Parietal lobe (tissue), 1 donor: Measurements from ENCODE around the gene TTC24. TPM values are rescaled to one million over a fixed set of nuclear protein-coding genes. Genes with fewer than 3 reads are reported as not detected.

Experiments used
- total RNA-seq: library from RNA; depleted of rRNA; stranded (reverse); fragments of >200 nt; gene quantifications from one replicate; pipeline ENCODE4 v1.2.3, GENCODE V29; 2014

Gene TTC24
- not detected for total RNA-seq

GRCh38 chr1:156579472-156579871 lies at the start of gene TTC24:
TSS of gene TTC24 (plus strand) at chr1:156579723. CDS start at chr1:156581365, 1,642 bp downstream.

DNA sequence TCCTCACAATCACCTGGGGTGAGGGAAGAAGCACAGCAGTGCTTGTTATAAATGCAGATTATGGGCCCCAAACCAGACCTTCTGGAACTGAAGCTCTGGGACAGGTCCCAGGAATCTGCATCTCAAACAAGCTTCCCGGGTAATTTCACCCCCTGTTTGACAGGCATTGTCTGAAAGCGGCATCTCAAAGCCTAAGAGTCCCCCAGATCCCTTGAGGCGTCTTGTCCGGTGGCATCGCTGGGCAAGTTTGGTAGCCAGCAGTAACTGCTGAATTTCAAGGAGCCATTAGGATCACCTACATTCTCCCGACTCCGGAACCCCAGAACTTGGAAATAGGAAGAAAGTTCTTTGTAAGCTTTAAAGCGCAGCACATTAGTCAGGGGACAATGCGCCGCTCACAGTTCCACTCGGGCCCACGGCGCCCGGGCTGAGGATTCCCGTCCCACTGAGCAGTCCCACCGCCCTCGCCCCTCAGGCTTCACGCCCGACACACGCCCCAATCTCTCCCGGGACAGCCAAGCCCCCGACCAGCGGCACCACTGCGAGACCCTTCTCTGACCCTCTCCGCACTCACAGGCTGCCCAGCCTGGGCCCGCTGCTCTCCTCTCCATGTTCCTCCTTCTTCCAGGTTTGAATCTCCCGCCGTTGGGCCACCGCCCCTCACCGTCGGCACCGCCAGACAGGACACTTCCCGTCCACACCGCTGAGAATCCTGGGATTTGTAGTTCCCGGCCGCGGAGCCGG lies 7.4 kb upstream of the TTC24 start, which contains the start of gene IQGAP3:
TSS of gene IQGAP3 (minus strand) at position 647 of the 744 bp plus-strand sequence. CDS start at position 611, 36 bp downstream.

DNA sequence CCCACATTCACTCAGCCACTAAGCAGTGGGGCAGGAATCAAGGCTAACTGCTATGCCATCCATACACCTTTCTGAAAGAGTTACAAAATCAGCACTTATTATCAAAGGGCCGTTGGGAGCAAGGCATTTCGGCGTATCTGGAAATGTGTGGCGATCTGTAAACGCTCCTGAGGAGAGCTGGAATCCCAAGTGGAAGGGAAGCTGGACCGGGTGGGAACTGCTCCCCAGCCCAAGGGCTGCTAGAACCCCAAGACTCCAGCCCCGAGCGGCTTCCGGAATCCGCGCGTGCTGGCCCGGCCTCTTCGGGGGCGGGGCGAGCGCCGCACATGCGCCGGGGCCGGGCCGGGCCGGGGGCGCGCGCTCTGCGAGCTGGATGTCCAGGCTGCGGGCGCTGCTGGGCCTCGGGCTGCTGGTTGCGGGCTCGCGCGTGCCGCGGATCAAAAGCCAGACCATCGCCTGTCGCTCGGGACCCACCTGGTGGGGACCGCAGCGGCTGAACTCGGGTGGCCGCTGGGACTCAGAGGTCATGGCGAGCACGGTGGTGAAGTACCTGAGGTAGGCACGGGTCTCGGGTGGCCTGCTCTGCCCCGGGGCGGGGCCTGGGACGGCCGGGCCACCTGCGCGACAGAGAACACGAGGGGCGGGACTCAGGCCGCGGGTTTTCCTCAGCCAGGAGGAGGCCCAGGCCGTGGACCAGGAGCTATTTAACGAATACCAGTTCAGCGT lies 12.1 kb downstream of the TTC24 start, which contains the start of gene NAXE:
TSS of gene NAXE (plus strand) at position 345 of the 726 bp plus-strand sequence. CDS start at position 374, 29 bp downstream.

DNA sequence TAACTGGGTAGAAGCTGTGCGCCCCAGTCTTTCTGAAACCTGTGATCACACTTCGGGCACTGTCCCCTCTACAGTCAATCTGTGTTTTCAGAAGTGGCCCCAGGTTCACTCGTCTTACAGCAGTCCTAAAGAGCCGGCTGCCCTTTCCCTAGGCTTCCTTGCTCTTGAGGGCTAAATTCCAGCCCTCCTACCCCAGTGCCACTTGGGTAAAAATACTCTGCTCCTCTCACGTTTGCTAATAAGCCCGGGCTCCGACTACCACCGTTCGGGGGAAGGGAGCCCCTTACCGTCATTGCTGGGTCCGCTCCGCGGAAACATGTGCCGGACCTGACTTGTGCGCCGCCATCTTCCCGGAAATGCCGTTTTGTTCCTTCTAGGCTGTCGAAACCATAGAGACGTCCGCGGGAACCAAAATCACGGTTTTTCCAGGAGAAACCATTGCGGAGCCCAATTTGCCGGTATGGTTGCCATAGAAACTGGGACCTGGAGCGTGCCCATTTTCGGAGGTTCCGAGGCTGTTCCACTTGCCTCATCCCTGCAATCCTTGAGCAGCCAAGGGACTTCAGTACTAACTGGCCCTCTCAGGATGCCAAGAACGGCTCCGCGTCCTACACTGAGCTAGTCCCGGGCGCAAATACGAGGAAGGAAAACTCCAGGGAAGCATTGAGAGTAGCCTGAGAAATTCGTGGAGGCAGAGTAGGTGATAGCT lies 21.8 kb downstream of the TTC24 start, which contains the start of gene GPATCH4:
TSS of gene GPATCH4 (minus strand) at position 358 of the 709 bp plus-strand sequence.

DNA sequence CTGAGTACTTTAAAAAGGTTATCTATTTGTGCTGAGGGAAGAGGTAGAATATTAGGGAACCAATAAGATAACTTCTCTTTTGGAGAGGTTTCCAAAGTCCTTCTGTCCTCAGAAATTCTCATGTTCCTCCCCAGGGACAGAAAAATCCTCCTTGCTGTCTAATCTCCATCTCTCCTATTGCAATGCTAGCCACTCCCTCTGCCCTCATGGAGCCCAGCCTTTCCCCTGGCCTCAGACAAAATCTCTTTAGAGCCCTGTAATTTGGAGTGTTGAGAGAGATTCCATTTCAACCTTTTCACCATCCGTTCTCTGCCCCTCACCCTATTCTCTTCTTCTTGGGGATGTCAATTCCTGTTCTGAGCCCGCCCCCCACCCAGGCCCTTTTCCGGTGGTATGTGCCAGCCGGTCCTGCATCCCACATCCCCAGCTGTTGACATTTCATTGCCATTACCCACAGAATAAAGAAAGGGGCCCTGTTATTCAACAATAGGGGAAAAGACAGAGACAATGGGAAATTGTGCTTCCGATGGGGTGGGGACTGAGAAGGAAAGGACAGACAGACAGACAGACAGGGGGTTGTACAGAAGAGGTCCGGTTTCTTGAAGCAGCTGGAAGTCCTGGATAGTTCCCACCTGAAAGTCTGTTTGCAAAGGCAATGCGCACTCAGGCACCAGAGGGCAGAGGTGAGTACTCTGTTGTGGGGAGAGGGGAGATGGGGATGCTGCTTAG lies 39.5 kb downstream of the TTC24 start, which contains the start of gene HAPLN2:
TSS of gene HAPLN2 (plus strand) at position 563 of the 729 bp plus-strand sequence. CDS start 4,076 bp downstream, outside the sequence.

Other genes with a start within 250 kb of the TTC24 start
- 302 TPM for gene CCT3, start 241.4 kb upstream of the TTC24 start, total RNA-seq
- gene TSACC, start 241.2 kb upstream of the TTC24 start, total RNA-seq, result not detected
- gene RHBG, start 210.5 kb upstream of the TTC24 start, total RNA-seq, result not detected
- 10.0 TPM for gene MEF2D, start 78.9 kb upstream of the TTC24 start, total RNA-seq
- gene IQGAP3, start 7.2 kb upstream of the TTC24 start, total RNA-seq, result 5.9 TPM
- gene NAXE, start 12.1 kb downstream of the TTC24 start, total RNA-seq, result 40.1 TPM
- gene GPATCH4, start 21.8 kb downstream of the TTC24 start, total RNA-seq, result 20.7 TPM
- gene HAPLN2, start 39.7 kb downstream of the TTC24 start, total RNA-seq, result 1.3 TPM
- gene BCAN, start 62.4 kb downstream of the TTC24 start, total RNA-seq, result 94.8 TPM
- gene NES, start 97.7 kb downstream of the TTC24 start, total RNA-seq, result 29.7 TPM
- 1.9 TPM for gene CRABP2, start 125.9 kb downstream of the TTC24 start, total RNA-seq
- gene METTL25B, start 148.7 kb downstream of the TTC24 start, total RNA-seq, result 11.6 TPM
- gene ISG20L2, start 149.0 kb downstream of the TTC24 start, total RNA-seq, result 14.1 TPM
- 9.7 TPM for gene MRPL24, start 161.4 kb downstream of the TTC24 start, total RNA-seq
- gene HDGF, start 172.0 kb downstream of the TTC24 start, total RNA-seq, result 68.5 TPM
- gene PRCC, start 187.8 kb downstream of the TTC24 start, total RNA-seq, result 27.9 TPM
- not detected for gene SH2D2A, start 237.1 kb downstream of the TTC24 start, total RNA-seq